SK-N-MC (cell line): ENCODE measurements around the gene ATXN7L1.

ENCODE experiments used
- DNase-seq: peaks from one replicate; pipeline ENCODE4 v3.0.0-alpha.2; 2011; ENCODE audit warnings: low read depth, low spot score
- H3K27ac ChIP-seq: fragments of 200-600 bp; sonication (generic); 2 replicates; pipeline ENCODE4 v1.5.1; 2016; ENCODE audit warnings: mixed run types
- H3K36me3 ChIP-seq: fragments of 200-600 bp; sonication (generic); 2 replicates; pipeline ENCODE4 v1.6.1; 2017; ENCODE audit warnings: antibody characterized with exemption, low read length, mixed read lengths; ENCODE audit not compliant: insufficient read depth
- H3K4me3 ChIP-seq: fragments of 200-600 bp; sonication (generic); 2 replicates; pipeline ENCODE4 v1.5.1; 2016
- H3K9ac ChIP-seq: fragments of 200-600 bp; sonication (generic); 2 replicates; pipeline ENCODE4 v1.8.0; 2017; ENCODE audit warnings: mixed run types, mixed read lengths; ENCODE audit not compliant: insufficient read length
- H3K9me3 ChIP-seq: fragments of 200-600 bp; sonication (generic); 2 replicates; pipeline ENCODE4 v1.6.1; 2017; ENCODE audit warnings: low read depth, mild to moderate bottlenecking, antibody characterized with exemption, low read length, moderate library complexity, mixed read lengths
- EZH2 ChIP-seq: fragments of 200-600 bp; sonication (generic); IDR thresholded peaks from one replicate; pipeline ENCODE4 v1.6.1; 2017; ENCODE audit warnings: antibody characterized with exemption
- FOXP2 ChIP-seq: optimal IDR thresholded peaks from 2 replicates; pipeline ENCODE3; 2011; ENCODE audit warnings: mild to moderate bottlenecking, moderate library complexity; ENCODE audit not compliant: insufficient read depth; ENCODE audit errors: extremely low read length, control extremely low read depth
- POLR2AphosphoS5 ChIP-seq: IDR thresholded peaks from 2 replicates; pipeline ENCODE4 v1.6.1; 2012; ENCODE audit warnings: mild to moderate bottlenecking, low read depth, low read length, borderline replicate concordance

The ATXN7L1 gene

DNA sequence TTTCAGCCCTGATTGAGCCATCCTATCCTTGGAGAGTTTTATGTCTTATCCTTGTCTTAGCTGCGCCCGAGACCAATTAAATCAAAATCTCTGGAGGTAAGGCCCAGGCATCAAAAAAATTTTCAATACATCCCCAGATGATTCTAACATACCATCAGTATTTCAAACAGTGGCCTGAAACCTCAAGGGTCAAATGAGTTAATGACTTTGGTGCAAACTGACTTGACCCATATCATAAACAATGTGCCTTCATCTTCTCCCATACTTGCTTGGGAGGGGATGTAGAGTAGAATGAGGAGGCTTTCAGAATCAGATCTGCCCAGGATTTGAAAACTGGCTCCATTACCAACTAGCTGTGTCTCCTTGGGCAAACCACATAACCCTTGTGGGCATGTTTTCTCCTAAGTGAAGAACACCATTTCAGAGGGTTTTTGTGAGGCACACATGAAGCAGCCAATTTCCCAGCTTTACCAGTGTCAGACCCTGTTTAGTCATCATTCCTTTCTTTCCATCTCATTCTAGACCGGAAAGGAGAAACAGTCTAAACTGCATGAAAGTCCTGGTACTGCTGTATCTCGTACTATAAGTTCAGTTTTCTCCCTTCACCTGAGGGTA is 35.7 kb upstream of the ATXN7L1 start:
- H3K9me3 ChIP-seq: 0 out of 2 replicates have a peak, but pooled peaks cover 3% of the 10 kb centered on the region
- H3K9ac ChIP-seq: no peak overlapping the region
- TF ChIP-seq FOXP2 (no peak), EZH2 (no peak), POLR2AphosphoS5 (no peak)
- H3K27ac ChIP-seq: no peak overlapping the region
- no peak for DNase-seq
- no peak overlapping the region for H3K4me3 ChIP-seq
- H3K36me3 ChIP-seq: peaks cover 16% of the 10 kb centered on the region

DNA sequence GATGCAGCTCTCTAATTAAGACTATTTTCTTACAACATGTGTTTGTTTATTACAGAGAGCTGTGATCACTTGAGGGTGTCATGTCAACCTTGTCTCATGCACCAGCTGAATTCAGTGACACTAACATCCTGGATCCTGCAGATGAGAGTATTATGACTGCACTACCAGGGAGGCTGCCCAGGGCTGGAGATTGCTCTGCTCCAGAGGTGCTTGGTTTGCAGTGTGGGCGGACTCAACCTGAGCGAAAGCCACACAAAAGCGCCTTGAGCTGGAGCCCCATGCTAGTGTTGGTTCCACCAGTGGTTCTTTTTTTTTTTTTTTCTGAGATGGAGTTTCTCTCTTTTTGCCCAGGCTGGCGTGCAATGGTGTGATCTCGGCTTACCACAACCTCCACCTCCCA is 33.8 kb upstream of the ATXN7L1 start:
- Histone ChIP-seq H3K27ac (no peak overlapping the region), H3K4me3 (no peak overlapping the region), H3K36me3 (peaks cover 13% of the 10 kb centered on the region), H3K9ac (no peak overlapping the region), H3K9me3 (0 out of 2 replicates have a peak, but pooled peaks cover 3% of the 10 kb centered on the region)
- TF ChIP-seq POLR2AphosphoS5 (no peak), FOXP2 (no peak), EZH2 (no peak)
- DNase-seq: no peak

DNA sequence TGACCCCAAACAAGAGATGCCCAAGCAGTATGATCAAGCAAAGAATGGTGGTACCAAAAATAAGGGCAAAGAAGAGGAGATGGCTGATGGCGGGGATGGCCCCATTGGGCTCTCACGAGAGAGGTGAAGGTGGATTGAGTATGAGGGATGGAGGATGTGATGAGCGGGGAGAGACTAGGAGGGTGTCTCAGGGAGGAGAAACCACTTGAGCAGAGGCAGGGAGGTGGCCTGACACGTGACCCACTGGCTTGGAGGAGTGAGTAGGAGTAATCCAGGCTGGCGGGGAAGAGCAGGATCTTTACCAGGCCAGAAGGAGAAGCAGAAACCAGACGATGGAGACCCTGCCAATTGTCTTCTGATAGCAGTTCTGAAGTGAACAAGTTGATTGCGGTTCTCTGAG is 33.3 kb upstream of the ATXN7L1 start:
- H3K27ac ChIP-seq: no peak overlapping the region
- H3K9me3 ChIP-seq: 0 out of 2 replicates have a peak, but pooled peaks cover 3% of the 10 kb centered on the region
- H3K4me3 ChIP-seq: no peak overlapping the region
- no peak overlapping the region for H3K9ac ChIP-seq
- H3K36me3 ChIP-seq: peaks cover 13% of the 10 kb centered on the region
- no peak for TF ChIP-seq POLR2AphosphoS5
- TF ChIP-seq FOXP2: no peak
- no peak for TF ChIP-seq EZH2
- DNase-seq: no peak

DNA sequence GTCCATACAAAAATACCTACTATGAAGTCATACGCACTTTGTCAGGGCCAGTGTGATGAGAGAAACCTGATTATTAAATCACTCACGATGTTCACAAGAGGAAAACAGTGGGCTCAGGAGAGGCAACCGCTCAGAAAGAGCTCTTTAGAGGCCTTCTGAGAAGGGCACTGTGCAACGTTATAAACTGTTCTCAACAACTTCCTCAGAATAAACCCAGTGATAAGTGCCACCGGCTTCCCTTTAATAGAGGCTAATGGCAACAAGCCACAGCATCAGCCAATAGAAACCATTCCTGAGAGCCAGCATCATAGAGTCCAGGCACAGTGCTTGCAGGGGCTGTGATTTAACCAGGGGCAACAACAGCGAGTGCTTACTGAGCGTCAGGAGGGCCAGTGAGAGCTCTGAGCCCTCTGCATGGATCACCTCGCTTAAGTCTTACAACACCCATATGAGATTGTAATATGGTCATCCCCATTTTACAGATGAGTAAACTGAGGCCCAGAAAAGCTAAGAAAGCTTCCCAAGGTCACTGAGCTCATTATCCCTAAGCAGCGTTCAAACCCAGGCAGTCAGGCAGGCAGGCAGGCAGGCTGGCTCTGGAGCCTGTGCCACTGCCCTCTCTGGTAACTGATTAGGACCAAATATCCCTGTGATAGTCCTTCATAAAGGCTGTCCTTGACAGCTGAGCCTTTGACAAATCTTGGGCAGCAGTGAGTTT is 30.9 kb upstream of the ATXN7L1 start:
- no peak overlapping the region for H3K9ac ChIP-seq
- TF ChIP-seq FOXP2 (no peak), POLR2AphosphoS5 (no peak), EZH2 (no peak)
- no peak overlapping the region for H3K27ac ChIP-seq
- DNase-seq: no peak
- no peak overlapping the region for H3K4me3 ChIP-seq
- H3K9me3 ChIP-seq: 0 out of 2 replicates have a peak, but pooled peaks cover 3% of the 10 kb centered on the region
- peaks cover 13% of the 10 kb centered on the region for H3K36me3 ChIP-seq

DNA sequence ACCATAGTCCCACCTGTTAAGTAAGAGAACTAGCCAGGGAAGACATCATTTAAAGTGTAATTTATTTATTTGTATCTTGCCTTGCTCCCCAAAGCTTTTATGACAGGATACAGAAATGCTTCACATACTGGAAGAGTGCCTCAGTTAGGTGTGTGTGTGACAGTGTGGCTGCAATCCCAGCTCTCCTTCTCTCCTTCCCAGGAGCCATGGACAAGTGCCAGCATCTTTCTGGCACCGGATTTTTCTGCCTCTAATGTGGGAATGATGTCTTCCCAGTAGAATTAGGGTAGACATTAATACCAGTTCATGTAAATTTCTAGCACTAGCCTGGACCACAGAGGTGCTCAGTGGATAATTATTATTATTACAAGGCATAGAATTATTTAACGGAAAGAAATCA is 30.3 kb upstream of the ATXN7L1 start:
- TF ChIP-seq FOXP2: no peak
- no peak for TF ChIP-seq POLR2AphosphoS5
- no peak for TF ChIP-seq EZH2
- Histone ChIP-seq H3K4me3 (no peak overlapping the region), H3K9ac (no peak overlapping the region), H3K27ac (no peak overlapping the region), H3K9me3 (0 out of 2 replicates have a peak, but pooled peaks cover 3% of the 10 kb centered on the region), H3K36me3 (peaks cover 13% of the 10 kb centered on the region)
- no peak for DNase-seq

GRCh38 chr7:105905910-105906568 is 29.6 kb upstream of the ATXN7L1 start:
- no peak for TF ChIP-seq FOXP2
- no peak for TF ChIP-seq POLR2AphosphoS5
- TF ChIP-seq EZH2: no peak
- Histone ChIP-seq H3K36me3 (peaks cover 10% of the 10 kb centered on the region), H3K27ac (no peak overlapping the region), H3K9me3 (0 out of 2 replicates have a peak, but pooled peaks cover 3% of the 10 kb centered on the region), H3K9ac (no peak overlapping the region), H3K4me3 (no peak overlapping the region)
- DNase-seq: no peak

DNA sequence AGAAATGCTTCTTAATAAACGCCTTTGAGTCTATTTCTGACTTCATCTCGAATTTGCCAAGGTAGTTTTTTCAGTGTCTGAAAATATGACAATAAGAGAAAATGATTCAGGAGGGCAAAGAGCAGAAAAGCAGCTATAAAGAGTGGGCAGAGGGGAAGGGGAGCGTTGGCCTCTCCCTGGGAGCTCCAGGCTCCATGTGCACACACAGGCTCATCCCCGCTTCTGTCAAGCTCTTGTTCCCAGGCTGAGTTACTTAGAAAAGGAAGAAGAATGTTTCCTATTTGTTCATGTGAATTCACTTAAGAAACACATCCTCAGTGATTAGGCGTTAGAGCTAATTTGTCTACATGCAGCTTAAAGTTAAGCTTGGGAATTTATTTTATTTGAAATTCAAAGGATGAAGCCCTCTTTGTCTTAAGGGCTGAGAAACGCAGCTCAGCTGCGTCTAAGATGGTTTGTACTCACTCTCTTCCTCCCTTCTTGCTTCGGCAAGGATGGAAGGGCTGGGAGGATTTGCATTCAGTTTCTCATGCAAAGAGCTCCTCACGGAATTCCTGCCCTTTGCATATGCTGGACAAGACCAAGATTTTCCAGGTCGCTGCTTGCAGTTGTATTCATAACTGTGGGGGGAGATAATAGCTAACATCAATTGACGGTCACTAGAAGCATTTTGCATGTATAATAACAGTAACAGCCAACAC is 29.0 kb upstream of the ATXN7L1 start:
- Histone ChIP-seq H3K27ac (no peak overlapping the region), H3K36me3 (peaks cover 4% of the 10 kb centered on the region; the same call in 1 of the 2 replicates), H3K9me3 (no peaks in the 10 kb centered on the region), H3K9ac (no peak overlapping the region), H3K4me3 (no peak overlapping the region)
- DNase-seq: no peak
- TF ChIP-seq POLR2AphosphoS5 (no peak), FOXP2 (no peak), EZH2 (no peak)

GRCh38 chr7:105904064-105904463 is 27.7 kb upstream of the ATXN7L1 start:
- no peaks in the 10 kb centered on the region for H3K36me3 ChIP-seq
- H3K9ac ChIP-seq: no peak overlapping the region
- no peaks in the 10 kb centered on the region for H3K9me3 ChIP-seq
- no peak overlapping the region for H3K4me3 ChIP-seq
- no peak for TF ChIP-seq EZH2
- TF ChIP-seq POLR2AphosphoS5: no peak
- TF ChIP-seq FOXP2: no peak
- no peak for DNase-seq
- no peak overlapping the region for H3K27ac ChIP-seq
